LNCaP clone FGC (cell line): ENCODE results near the gene LIN54.

Experiments
- DNase-seq: peaks from one replicate; pipeline ENCODE4 v3.0.0-alpha.2; 2011; ENCODE audit warnings: low read depth
- H3K4me3 ChIP-seq: 2 replicates; pipeline ENCODE4 v1.5.1; 2011; ENCODE audit warnings: mild to moderate bottlenecking, low read depth, low read length, control low read depth
- TF ChIP-seq, protein P1 (sequence below): IDR thresholded peaks from 2 replicates; pipeline ENCODE4 v1.5.1; 2012; ENCODE audit warnings: mild to moderate bottlenecking; ENCODE audit not compliant: control insufficient read depth, insufficient read depth; ENCODE audit errors: extremely low read depth

The LIN54 gene

DNA sequence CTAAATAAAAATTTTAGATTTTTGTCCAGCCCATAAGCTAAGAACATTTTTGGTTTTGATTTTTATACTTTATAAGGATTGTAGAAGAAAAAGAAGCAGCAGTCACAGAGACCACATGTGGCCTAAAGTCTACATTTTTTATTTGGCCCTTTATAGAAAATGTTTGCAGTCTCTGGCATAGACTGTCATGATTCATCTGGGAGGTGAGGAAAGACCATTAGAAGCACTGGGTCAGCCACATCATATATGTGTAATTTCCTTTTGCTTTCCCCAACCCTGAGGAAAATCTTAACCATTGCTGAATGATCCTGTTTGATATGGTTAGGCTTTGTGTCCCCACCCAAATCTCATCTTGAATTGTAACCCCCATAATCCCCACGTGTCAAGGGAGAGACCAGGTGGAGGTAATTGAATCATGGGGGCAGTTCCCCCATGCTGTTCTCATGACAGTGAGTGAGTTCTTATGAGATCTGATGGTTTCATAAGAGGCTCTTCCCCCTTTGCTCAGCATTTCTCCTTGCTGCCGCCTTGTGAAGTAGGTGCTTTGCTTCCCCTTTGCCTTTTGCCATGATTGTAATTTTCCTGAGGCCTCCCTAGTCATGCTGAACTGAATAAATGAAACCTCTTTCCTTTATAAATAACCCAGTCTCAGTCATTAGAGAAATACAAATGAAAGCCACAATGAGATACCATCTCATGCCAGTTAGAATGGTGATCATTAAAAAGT lies 12.3 kb upstream of the LIN54 start:
- TF ChIP-seq, protein P1, sequence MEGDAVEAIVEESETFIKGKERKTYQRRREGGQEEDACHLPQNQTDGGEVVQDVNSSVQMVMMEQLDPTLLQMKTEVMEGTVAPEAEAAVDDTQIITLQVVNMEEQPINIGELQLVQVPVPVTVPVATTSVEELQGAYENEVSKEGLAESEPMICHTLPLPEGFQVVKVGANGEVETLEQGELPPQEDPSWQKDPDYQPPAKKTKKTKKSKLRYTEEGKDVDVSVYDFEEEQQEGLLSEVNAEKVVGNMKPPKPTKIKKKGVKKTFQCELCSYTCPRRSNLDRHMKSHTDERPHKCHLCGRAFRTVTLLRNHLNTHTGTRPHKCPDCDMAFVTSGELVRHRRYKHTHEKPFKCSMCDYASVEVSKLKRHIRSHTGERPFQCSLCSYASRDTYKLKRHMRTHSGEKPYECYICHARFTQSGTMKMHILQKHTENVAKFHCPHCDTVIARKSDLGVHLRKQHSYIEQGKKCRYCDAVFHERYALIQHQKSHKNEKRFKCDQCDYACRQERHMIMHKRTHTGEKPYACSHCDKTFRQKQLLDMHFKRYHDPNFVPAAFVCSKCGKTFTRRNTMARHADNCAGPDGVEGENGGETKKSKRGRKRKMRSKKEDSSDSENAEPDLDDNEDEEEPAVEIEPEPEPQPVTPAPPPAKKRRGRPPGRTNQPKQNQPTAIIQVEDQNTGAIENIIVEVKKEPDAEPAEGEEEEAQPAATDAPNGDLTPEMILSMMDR = no peak
- DNase-seq = no peak
- no peak overlapping the region for H3K4me3 ChIP-seq

DNA sequence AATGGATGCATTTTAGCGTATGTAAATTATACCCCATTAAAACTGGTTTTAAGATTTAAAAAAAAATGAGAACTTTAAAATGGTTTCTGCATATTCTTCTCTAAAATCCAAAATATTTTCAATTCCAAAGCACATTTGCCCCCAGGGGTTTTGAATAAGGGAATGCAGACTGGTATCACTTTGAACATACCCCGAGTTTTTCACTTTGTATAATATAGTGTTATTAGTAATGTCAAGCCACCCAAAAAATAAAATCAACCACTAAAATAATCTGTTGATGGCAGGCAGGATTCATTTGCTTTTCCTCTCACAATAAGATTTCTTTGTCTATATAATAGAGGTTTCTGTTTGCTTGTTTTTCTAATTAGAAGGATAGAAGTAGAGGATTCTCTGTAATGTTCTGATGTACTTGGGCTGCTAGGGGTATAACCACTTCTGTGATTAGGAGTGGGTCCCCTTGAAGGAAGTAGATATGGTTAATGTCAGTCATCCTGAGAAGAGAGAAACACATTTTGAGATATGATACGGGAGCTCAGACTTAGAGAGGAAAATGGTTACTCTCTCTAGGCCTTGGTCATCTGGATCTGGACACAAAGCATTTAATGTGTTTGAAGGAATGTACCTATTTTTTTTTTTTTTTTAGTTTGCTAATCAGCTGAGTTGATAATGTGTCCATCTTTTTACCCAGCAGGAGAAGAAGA lies 9.3 kb upstream of the LIN54 start:
- DNase-seq = no peak
- TF ChIP-seq, protein P1 = no peak
- H3K4me3 ChIP-seq = no peak overlapping the region

DNA sequence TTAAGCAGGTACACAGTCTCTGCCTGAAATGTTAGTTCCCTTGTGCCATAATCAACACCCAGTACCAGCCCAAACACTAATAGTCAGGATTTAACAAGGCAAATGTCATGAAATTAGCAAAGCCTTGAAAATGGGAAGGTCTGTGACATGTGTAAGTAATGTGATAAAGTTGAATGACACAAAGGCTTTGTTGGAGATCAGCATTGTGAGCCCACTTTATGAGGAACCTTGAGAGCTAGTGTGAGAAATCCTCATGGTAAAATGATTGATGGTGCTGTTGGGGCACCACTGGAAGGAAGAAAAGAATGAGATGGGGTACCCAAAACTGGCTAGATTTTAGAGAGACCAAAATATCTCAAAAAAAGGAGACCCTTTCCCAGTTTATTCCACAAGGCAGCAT lies 3.3 kb upstream of the LIN54 start:
- peak overlapping the region; percentile 51 for H3K4me3 ChIP-seq
- no peak for DNase-seq
- TF ChIP-seq, protein P1 = no peak

DNA sequence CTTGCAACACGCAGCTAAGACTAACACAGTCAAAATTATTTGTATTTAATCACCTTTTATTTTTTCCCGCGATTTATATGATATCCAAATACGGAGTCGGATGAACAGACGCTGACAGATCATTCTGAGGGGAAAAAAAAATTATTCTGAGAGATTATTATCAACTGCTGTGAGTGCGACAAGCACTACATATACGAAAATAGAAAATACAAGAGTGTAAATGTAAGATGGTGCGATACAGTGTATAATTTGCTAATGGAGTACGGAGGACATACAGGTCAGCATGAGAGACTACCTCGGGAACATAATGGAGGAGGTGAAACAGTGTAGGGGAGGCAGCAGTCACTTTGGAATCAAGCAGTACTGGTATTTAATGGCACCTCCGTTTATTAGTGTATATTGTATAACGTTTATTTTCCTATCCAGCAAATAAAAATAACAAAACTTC lies 2.8 kb upstream of the LIN54 start:
- no peak for DNase-seq
- TF ChIP-seq, protein P1 = no peak
- H3K4me3 ChIP-seq = peak overlapping the region; percentile 51

DNA sequence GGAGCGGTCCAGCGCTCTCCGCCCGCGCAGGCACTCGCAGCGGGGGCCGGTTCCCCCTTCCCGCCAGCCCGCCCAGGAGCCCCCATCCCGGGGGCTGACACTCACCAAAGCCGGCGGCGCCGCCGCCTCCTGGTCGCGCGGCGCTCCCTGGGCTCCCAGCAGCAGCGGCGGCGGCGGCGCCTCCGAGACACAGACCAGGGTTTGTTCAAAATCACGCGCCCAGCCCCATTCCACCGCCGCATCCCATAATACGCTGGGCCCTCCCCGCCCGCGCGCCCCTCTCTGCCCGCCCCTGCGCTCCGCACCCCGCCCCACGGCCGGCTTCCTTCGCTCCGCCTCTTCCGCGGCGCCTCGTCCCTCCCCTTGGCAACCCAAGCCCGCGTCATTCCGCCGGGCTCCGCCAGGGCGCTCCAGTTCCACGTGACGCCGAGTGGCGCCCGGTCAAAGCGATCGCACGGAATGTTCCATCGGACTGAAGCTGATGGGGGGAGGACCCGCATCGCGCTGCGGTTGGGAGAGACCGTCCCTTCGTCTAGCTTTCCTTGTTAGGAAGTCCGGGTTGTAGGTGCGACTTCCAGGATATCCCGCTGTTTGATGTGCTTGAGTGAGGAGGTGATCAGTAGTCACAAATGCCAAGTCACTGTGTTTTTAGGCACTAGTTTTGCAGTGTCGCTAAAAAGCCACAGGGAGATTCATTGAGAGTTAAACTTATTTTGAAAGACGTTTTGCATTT lies 2.2 kb upstream of the LIN54 start:
- H3K4me3 ChIP-seq = peak overlapping the region; percentile 63
- DNase-seq = peak; percentile 99
- TF ChIP-seq, protein P1 = peak; percentile 36; the same call in 1 of the 2 replicates

DNA sequence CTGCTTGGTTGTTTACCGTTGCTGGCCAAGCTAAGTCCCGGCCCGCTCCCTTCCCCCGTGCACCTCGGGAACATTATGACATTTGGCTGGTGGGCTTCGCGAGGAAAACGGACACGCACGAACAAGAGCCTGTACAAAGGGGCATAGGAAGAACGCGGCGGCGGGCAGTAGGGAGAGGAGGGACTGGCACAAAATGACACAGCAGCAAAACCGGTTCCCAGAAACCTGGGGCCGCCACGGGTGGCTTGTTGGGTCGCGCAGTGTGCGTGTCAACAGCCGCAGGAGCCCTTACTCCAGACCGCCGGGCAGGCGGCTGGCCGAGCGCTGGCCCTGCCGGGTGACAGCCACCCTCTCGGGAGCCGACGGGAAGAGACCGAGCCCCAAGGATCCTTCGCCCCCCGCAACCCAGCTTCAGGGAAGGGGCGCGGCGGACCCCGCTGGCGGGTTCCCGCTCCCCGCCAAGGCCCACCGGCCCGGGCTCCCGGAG lies 1.6 kb upstream of the LIN54 start:
- H3K4me3 ChIP-seq = peak overlapping the region; percentile 63
- no peak for DNase-seq
- TF ChIP-seq, protein P1 = no peak
